Measurements from ENCODE around the gene ARGFX. TPM values are rescaled to one million over a fixed set of nuclear protein-coding genes. Genes with fewer than 3 reads are reported as not detected.
"Not testable (repeated sequence)": the region's sequence is repeated elsewhere in the genome, so short reads cannot be mapped to it uniquely, and the experiment has no call there.

Gene ARGFX
- not detected for polyA plus RNA-seq (ENCODE audit: insufficient read length in 4 of 4)

- DNase-seq (ENCODE audit: low read depth in 4 of 4, low spot score in 3 of 4) = no peak
Measured at GRCh38 chr3:121567649-121568048, at the start of gene ARGFX. Gene ARGFX, plus strand, starts transcription at chr3:121567949. Its CDS starts 2,765 bp downstream, at chr3:121570714.

GRCh38 chr3:121517953-121518655 is 49.6 kb upstream of the ARGFX start:
- no peak for DNase-seq (ENCODE audit: low read depth in 4 of 4, low spot score in 3 of 4)

GRCh38 chr3:121520510-121520909 is 47.2 kb upstream of the ARGFX start:
- no peak for DNase-seq (ENCODE audit: low read depth in 4 of 4, low spot score in 3 of 4)

GRCh38 chr3:121529308-121529707 is 38.4 kb upstream of the ARGFX start:
- no peak for DNase-seq (ENCODE audit: low read depth in 4 of 4, low spot score in 3 of 4)

- DNase-seq (ENCODE audit: low read depth in 4 of 4, low spot score in 3 of 4) = no peak
Measured at GRCh38 chr3:121531269-121531668, 36.5 kb upstream of the ARGFX start.

- DNase-seq (ENCODE audit: low read depth in 4 of 4, low spot score in 3 of 4) = no peak
Measured at GRCh38 chr3:121542924-121543323, 24.8 kb upstream of the ARGFX start.

GRCh38 chr3:121545049-121545573 is 22.6 kb upstream of the ARGFX start:
- no peak for DNase-seq (ENCODE audit: low read depth in 4 of 4, low spot score in 3 of 4)

- DNase-seq (ENCODE audit: low read depth in 4 of 4, low spot score in 3 of 4) = peak; percentile 71 to 90 (median 88)
Measured at GRCh38 chr3:121545574-121546455, 21.9 kb upstream of the ARGFX start, which contains the start of gene POLQ. Gene POLQ, minus strand, starts transcription at chr3:121545988. Its CDS starts 111 bp downstream, at chr3:121545877.

GRCh38 chr3:121552379-121552778 is 15.4 kb upstream of the ARGFX start:
- no peak for DNase-seq (ENCODE audit: low read depth in 4 of 4, low spot score in 3 of 4)

GRCh38 chr3:121552797-121553196 is 15.0 kb upstream of the ARGFX start:
- no peak for DNase-seq (ENCODE audit: low read depth in 4 of 4, low spot score in 3 of 4)

- no peak for DNase-seq (ENCODE audit: low read depth in 4 of 4, low spot score in 3 of 4)
Measured at GRCh38 chr3:121557426-121557934, 10.3 kb upstream of the ARGFX start.

GRCh38 chr3:121562148-121562547 is 5.6 kb upstream of the ARGFX start:
- no peak for DNase-seq (ENCODE audit: low read depth in 4 of 4, low spot score in 3 of 4)

- DNase-seq (ENCODE audit: low read depth in 4 of 4, low spot score in 3 of 4) = no peak
Measured at GRCh38 chr3:121566773-121567172, 976 bp upstream of the ARGFX start.

- DNase-seq (ENCODE audit: low read depth in 4 of 4, low spot score in 3 of 4) = no peak
Measured at GRCh38 chr3:121574449-121574848, 6.7 kb downstream of the ARGFX start.

- DNase-seq (ENCODE audit: low read depth in 4 of 4, low spot score in 3 of 4) = no peak
Measured at GRCh38 chr3:121581691-121582090, 13.9 kb downstream of the ARGFX start.

- DNase-seq (ENCODE audit: low read depth in 4 of 4, low spot score in 3 of 4) = no peak
Measured at GRCh38 chr3:121584418-121584817, 16.7 kb downstream of the ARGFX start.

- no peak for DNase-seq (ENCODE audit: low read depth in 4 of 4, low spot score in 3 of 4)
Measured at GRCh38 chr3:121592856-121593702, 25.3 kb downstream of the ARGFX start, which contains the start of gene FBXO40. Gene FBXO40, plus strand, starts transcription at chr3:121593379. Its CDS starts 27,197 bp downstream, at chr3:121620576.

- not testable (repeated sequence) for DNase-seq (ENCODE audit: low read depth in 4 of 4, low spot score in 3 of 4)
Measured at GRCh38 chr3:121593806-121594205, 26.1 kb downstream of the ARGFX start.

- no peak for DNase-seq (ENCODE audit: low read depth in 4 of 4, low spot score in 3 of 4)
Measured at GRCh38 chr3:121594850-121595249, 27.1 kb downstream of the ARGFX start.

- DNase-seq (ENCODE audit: low read depth in 4 of 4, low spot score in 3 of 4) = no peak
Measured at GRCh38 chr3:121595765-121596406, 28.1 kb downstream of the ARGFX start.
